Fibroblast of the aortic adventitia (primary cell): ENCODE results near the gene ATP6V0E1. TPM values are rescaled to one million over a fixed set of nuclear protein-coding genes. Genes with fewer than 3 reads are reported as not detected.
"Not testable (repeated sequence)": the region's sequence is repeated elsewhere in the genome, so short reads cannot be mapped to it uniquely, and the experiment has no call there.

Experiments used
- DNase-seq: peaks from one replicate; pipeline ENCODE4 v3.0.0-alpha.2; 2010; ENCODE audit warnings: low read depth
- H3K4me3 ChIP-seq: 2 replicates; pipeline ENCODE4 v1.5.1; 2011; ENCODE audit warnings: low read depth, mild to moderate bottlenecking, control low read depth, low read length, moderate library complexity
- total RNA-seq: library from RNA; depleted of rRNA; stranded (reverse); fragments of >200 nt; gene quantifications from 2 replicates; pipeline ENCODE4 v1.2.3, GENCODE V29; 2012; ENCODE audit warnings: low replicate concordance
- TF ChIP-seq, protein P1 (sequence below): IDR thresholded peaks from 2 replicates; pipeline ENCODE4 v1.5.1; 2011; ENCODE audit warnings: mild to moderate bottlenecking, low read length, control low read depth, inconsistent platforms; ENCODE audit not compliant: insufficient read depth

Gene ATP6V0E1
- total RNA-seq, 1 donor = 229 TPM

DNA sequence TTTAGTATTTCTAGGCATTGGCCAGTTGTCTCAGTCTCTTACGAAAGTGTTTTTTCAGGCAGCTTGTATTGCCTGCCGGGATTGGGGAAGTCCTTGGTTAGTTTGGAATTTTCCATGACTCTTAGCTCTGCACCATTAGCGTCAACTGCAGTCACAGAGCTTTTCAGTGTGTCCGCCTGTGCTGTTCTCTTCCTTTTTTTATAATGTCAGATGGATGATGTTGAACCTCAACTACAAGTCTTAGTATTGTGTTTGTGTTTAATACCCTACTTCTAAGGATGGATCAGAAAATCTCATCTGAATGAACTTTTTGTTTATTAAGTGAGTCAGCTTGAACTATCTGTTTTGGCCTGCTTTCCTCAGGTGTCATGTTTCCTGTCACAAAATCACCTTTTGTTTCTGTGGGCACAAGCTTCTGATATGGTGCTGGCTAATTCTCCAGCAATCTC, 33.1 kb downstream of the ATP6V0E1 start:
- peak; percentile 90 for DNase-seq
- TF ChIP-seq, protein P1, sequence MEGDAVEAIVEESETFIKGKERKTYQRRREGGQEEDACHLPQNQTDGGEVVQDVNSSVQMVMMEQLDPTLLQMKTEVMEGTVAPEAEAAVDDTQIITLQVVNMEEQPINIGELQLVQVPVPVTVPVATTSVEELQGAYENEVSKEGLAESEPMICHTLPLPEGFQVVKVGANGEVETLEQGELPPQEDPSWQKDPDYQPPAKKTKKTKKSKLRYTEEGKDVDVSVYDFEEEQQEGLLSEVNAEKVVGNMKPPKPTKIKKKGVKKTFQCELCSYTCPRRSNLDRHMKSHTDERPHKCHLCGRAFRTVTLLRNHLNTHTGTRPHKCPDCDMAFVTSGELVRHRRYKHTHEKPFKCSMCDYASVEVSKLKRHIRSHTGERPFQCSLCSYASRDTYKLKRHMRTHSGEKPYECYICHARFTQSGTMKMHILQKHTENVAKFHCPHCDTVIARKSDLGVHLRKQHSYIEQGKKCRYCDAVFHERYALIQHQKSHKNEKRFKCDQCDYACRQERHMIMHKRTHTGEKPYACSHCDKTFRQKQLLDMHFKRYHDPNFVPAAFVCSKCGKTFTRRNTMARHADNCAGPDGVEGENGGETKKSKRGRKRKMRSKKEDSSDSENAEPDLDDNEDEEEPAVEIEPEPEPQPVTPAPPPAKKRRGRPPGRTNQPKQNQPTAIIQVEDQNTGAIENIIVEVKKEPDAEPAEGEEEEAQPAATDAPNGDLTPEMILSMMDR = no peak
- no peak overlapping the region for H3K4me3 ChIP-seq

DNA sequence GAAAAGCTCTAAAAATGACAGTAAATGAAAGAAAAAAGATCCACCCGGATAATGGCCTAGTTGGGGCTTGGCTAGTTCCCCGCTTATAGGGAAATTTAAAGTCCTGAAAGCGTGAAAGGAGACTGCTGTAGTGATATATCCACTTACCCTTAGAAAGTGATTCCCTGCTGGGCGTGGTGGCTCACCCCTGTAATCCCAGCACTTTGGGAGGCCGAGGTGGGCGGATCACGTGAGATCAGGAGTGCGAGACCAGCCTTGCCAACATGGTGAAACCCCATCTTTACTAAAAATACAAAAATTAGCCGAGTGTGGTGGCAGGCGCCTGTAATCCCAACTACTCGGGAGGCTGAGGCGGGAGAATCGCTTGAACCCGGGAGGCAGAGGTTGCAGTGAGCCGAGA, 33.5 kb downstream of the ATP6V0E1 start:
- not testable (repeated sequence) for DNase-seq

GRCh38 chr5:173018358-173018757, 34.8 kb downstream of the ATP6V0E1 start:
- TF ChIP-seq, protein P1 = no peak
- H3K4me3 ChIP-seq = no peak overlapping the region
- no peak for DNase-seq

More for the DNA sequence above, 33.5 kb downstream of the ATP6V0E1 start:
- not testable (repeated sequence) for H3K4me3 ChIP-seq

DNA sequence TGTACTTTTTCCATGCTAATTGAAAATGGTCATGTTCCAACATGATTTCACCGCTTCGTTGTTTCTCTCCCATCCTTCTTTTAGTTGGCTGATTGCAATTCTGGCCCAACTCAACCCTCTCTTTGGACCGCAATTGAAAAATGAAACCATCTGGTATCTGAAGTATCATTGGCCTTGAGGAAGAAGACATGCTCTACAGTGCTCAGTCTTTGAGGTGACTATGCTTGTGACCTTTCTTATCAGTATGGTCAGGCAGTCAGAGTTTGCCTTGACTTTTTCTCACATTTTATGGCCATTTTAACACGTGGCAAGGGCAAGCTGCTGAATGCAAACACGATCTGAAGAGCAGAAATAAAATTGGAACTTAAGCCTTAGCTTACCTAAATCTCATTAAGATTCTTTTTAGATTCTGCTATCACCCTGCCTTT, 36.6 kb downstream of the ATP6V0E1 start:
- TF ChIP-seq, protein P1 = no peak
- DNase-seq = peak; percentile 64
- H3K4me3 ChIP-seq = no peak overlapping the region

DNA sequence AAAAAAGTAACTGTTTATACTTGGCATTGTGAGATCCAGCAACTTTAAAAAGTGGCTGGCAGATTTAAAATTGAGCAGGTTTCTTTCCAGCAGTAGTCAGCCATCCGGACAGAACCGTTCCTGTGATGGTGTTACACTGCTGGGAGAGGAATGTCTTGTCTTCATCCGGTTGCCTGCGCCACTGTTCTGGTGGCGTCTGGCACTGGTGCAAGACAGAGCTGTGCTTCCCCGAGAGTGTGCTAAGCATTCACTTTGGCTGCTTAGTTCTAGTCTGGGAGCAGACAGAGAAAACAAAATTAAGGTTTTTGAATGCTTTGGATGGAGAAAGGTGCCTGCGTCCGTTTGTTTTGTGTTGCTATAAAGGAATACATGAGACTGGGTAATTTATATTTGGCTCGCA, 37.1 kb downstream of the ATP6V0E1 start:
- DNase-seq = peak; percentile 16
- no peak overlapping the region for H3K4me3 ChIP-seq
- TF ChIP-seq, protein P1 = no peak

DNA sequence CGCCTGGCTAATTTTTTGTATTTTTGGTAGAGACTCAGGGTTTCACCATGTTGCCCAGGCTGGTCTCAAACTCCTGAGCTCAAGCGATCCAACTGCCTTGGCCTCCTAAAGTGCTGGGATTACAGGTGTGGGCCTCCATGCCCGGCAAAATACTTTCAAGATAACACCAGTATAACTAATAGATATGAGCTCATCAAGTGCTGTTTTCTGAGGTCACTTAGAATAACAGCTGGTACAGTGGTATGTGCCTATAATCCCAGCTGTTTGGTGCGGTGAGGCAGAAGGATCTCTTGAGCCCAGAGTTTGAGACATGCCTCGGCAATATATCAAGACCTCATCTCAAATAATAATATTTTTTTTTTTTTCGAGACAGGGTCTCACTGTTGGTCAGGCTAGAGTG, 42.1 kb downstream of the ATP6V0E1 start:
- no peak for DNase-seq
- TF ChIP-seq, protein P1 = no peak
- no peak overlapping the region for H3K4me3 ChIP-seq

DNA sequence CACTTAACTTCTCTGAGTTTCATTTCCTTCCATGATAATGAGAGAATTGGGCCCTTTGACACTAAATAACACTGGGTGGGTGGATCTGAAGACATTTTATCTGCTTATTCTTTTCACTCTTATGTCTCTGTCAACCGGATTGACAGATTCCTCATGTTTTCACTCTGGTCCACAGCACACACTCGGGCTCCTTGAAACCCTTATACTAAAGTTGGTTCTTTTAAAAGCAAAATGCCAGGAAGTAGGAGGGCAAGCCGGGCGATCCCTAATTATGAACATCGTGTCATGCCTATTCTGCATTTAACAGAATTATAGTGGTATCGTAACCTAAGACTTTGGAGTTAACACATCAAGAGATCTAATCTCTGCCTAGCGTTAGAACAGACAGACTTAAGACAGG, 44.3 kb downstream of the ATP6V0E1 start:
- DNase-seq = no peak
- no peak overlapping the region for H3K4me3 ChIP-seq
- TF ChIP-seq, protein P1 = no peak
